NB4 (cell line): ENCODE measurements around the gene ZBTB12.
A peak's percentile ranks its signal among the peaks of the same experiment; 100 is the strongest.

Experiments
- DNase-seq: peaks from one replicate; pipeline ENCODE4 v3.0.0; 2010; ENCODE audit warnings: low read depth
- H3K4me3 ChIP-seq: one replicate; pipeline ENCODE4 v1.5.1; 2011; ENCODE audit warnings: mild to moderate bottlenecking, low read depth, low read length, moderate library complexity
- MYC ChIP-seq: IDR thresholded peaks from 2 replicates; pipeline ENCODE4 v1.6.1; 2011; ENCODE audit warnings: low read depth, low read length
- POLR2A ChIP-seq: IDR thresholded peaks from 2 replicates; pipeline ENCODE4 v1.6.1; 2011; ENCODE audit warnings: mild to moderate bottlenecking; ENCODE audit not compliant: insufficient read length; ENCODE audit errors: extremely low read depth
- TF ChIP-seq, protein P1 (sequence below): IDR thresholded peaks from one replicate; pipeline ENCODE4 v1.5.1; 2012; ENCODE audit warnings: low read depth, low read length
- TF ChIP-seq, protein P2 (sequence below): IDR thresholded peaks from 2 replicates; pipeline ENCODE4 v1.6.1; 2011; ENCODE audit warnings: low read depth, low read length

Gene ZBTB12

DNA sequence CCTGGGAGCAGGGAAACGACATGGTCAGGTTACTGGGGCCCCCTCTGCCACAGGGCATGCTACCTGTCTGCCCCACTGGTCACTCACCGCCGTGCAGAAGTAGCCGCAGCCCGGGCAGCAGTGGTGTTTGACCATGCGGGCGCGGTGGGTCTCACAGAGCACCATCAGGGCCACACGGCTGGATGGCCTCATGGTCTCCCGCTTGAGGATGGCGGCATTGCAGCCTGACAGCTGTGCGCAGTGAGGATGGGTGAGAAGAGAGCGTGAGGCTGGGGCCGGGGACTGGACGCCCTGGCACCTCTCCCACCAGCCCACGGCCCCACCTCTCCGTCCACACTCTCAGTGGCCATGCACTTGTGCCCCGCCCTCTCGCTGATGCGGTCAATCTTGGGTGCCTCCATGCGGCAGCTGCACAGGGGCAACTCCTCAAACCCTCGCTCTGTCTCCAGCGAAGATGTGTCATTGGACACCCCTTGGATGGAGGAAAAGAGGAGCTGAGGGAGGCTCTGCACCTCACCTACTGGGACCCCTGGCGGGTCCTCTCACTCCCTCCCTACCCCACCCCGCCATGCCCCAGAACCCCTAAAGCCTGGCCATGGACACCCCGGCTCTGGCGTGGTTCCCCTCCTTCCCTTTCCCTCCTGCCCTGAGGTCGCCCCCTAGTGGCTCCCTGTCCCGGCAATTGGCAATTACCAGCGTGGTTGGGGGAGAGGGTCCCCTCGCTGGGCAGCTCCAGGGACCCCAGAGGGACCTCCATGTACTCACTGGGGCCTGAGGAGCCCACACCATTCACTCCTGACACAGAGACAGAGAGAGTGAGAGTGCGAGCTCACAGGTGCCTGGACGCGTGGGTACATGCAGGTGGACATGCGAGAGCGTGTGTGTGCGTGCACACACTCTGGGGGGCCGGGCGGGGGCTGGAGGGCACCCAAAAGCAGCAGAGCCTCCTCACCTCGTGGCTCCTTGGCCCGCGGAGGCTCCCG is 13.3 kb downstream of the ZBTB12 start:
- no peak overlapping the region for H3K4me3 ChIP-seq
- TF ChIP-seq, protein P1, sequence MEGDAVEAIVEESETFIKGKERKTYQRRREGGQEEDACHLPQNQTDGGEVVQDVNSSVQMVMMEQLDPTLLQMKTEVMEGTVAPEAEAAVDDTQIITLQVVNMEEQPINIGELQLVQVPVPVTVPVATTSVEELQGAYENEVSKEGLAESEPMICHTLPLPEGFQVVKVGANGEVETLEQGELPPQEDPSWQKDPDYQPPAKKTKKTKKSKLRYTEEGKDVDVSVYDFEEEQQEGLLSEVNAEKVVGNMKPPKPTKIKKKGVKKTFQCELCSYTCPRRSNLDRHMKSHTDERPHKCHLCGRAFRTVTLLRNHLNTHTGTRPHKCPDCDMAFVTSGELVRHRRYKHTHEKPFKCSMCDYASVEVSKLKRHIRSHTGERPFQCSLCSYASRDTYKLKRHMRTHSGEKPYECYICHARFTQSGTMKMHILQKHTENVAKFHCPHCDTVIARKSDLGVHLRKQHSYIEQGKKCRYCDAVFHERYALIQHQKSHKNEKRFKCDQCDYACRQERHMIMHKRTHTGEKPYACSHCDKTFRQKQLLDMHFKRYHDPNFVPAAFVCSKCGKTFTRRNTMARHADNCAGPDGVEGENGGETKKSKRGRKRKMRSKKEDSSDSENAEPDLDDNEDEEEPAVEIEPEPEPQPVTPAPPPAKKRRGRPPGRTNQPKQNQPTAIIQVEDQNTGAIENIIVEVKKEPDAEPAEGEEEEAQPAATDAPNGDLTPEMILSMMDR = peak; percentile 84
- TF ChIP-seq, protein P2, sequence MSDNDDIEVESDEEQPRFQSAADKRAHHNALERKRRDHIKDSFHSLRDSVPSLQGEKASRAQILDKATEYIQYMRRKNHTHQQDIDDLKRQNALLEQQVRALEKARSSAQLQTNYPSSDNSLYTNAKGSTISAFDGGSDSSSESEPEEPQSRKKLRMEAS = no peak
- peak; percentile 46 for DNase-seq

DNA sequence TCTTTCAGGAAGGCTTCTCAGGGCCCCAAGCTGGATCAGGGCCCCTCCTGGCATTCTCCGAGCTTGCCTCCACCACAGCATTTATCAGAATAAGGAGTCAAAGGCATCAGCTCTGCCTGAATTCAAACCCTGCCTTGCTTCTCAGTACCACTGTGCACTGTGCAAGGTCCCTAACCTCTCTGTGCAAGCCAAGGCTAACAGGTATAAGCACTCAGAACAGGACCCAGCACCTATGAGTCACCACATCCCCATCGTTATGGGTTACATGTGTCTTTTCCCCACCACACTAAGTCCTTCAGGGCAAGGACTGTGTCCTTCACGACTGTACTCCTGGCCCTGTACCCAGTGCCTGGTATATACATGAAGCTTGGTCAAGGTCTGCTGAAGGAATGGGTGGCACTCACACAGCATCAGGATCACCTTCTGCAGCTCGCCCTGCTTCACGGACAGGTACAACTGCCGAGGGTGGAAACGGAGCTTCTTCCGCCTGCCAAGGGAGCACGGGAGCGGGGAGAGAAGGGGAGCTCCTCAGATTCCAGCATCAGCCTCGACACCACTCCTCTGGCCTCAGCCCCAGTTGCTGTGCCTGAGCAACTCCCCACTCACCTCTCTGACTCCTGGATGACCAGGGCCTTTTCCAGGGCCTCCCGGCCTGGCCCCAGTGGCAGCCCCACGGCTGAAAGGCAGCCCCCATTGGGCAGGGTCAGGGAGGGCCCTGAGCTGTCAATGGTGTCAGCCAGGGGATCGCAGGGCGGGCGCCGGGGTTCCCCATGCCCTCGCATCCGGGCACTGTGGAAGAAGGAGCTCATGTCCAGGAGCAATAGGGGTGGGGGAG is 14.5 kb downstream of the ZBTB12 start:
- TF ChIP-seq MYC (no peak), POLR2A (no peak)
- TF ChIP-seq, protein P2 = no peak
- TF ChIP-seq, protein P1 = no peak
- H3K4me3 ChIP-seq = no peak overlapping the region
- no peak for DNase-seq

DNA sequence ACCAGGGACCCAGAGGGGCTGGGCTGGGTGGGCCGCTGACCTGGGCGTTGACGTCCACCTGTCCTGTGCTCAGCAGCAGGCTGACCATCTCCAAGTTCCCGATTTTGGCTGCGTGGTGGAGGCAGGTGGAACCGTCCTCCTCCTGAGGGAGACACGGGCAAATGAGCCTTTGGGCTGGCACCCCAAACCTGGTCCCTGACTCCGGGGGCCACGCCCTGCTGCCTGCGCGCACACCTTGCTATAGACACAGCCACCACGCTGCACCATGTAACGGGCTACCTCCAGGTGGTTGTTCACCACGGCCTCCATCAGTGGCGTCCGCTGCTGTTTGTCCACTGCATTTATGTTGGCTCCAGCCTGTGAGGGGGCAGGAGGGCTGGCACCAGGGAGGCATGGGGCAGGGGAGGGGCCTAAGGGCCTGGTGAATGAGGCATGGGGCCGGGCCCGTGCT is 15.3 kb downstream of the ZBTB12 start:
- no peak for DNase-seq
- TF ChIP-seq, protein P1 = no peak
- no peak for TF ChIP-seq POLR2A
- no peak for TF ChIP-seq MYC
- TF ChIP-seq, protein P2 = no peak
- no peak overlapping the region for H3K4me3 ChIP-seq

DNA sequence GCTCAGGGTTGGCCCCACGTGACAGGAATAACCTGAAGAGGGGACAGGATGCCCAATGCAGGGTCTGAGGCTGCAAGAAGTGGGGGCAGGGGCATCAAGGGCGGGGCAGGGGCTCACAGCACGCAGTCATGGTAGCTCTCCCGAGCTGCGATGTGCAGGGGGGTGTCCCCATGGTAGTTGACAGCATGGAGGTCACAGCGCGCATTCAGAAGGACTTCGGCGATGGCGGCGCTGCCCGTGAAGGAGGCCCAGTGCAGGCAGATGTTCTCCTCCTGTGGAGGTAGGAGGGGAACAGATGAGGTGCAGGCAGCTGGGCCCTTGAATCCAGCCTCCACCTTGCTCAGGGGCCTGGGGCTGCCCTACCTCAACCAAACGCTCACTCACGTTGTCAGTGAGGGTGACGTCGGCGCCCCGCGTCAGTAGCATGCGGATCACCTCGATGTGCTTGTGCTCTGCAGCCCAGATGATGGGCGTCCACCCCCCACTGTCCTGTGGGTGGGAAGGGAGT is 17.3 kb downstream of the ZBTB12 start:
- TF ChIP-seq, protein P1 = no peak
- TF ChIP-seq, protein P2 = no peak
- TF ChIP-seq MYC (no peak), POLR2A (no peak)
- DNase-seq = no peak
- H3K4me3 ChIP-seq = no peak overlapping the region

DNA sequence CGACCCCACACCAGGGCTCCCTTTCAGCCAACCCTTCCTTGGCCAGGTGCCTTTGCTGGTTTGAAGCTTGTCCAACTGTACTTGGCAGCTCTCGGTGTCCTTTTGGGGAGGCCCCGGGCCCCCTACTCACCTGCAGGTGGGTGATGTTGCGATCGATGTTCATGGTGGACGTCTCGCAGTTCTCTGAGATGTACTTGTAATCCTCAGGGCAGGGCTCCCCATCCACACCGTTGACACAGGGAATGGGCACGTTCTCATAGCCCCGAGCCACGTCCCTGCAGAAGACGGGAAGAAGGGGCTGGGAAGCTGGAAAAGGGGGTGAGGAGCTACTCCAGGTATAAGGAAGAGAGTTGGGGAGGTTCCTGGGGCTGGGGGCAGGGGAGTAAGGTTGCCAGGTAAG is 18.2 kb downstream of the ZBTB12 start:
- DNase-seq = no peak
- H3K4me3 ChIP-seq = no peak overlapping the region
- TF ChIP-seq POLR2A (no peak), MYC (no peak)
- TF ChIP-seq, protein P1 = no peak
- TF ChIP-seq, protein P2 = no peak
